Measurements from ENCODE around the gene ITGA11. TPM values are rescaled to one million over a fixed set of nuclear protein-coding genes. Genes with fewer than 3 reads are reported as not detected.

The ITGA11 gene
- total RNA-seq, 1 donor from 2014 or later, result 2.0 TPM

- FAIRE-seq (no peak), DNase-seq (ENCODE audit: low spot score in 2 of 2) (peak in 1 of 2 donors; percentile 24)
Measured at GRCh38 chr15:68364028-68364659, 67.8 kb downstream of the ITGA11 start.

DNA sequence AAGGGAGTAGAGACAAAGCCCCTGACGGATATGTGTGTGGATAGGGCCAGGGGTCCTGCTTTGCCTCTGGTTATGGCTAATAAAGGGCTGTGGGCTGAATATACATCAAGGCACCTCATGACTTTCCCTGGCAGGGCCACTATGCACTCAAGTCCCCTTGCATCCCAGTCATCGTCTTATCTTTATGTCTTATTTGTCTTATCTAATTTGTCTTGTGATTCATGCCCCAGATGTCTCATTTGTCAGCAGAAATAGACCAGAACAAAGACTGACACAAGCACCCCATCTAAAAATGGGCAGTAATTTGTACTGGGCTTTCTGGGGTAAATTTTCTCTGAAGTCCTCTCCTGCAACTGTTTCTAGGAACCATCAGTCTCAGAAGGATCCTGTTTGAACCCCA is 68.6 kb downstream of the ITGA11 start:
- FAIRE-seq, result no peak

GRCh38 chr15:68362537-68363126 is 69.3 kb downstream of the ITGA11 start:
- DNase-seq (ENCODE audit: low spot score in 2 of 2) (no peak), FAIRE-seq (no peak)

More for the DNA sequence above, 68.6 kb downstream of the ITGA11 start:
- no peak for DNase-seq (ENCODE audit: low spot score in 2 of 2)

DNA sequence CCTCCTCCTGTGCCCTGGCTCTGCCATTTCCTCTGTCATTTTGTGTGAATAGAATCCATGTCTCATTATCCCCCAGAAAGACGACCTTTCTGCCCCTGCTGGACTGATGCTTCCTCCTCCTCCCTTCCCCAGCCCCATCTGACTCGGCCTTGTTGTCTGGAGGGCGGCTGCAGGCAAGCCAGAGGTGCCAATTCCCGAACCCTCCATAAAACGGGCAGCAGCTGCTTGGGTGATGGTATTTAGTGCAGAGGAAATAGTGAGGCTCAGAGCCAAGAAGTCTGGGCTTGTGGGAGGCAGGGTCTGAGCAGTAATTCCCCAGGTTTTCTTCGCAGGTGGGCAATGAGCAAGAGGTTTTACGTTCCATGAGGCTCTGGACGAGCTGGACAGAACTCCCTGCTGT is 71.2 kb downstream of the ITGA11 start:
- DNase-seq (ENCODE audit: low spot score in 2 of 2), result no peak
- no peak for FAIRE-seq

DNA sequence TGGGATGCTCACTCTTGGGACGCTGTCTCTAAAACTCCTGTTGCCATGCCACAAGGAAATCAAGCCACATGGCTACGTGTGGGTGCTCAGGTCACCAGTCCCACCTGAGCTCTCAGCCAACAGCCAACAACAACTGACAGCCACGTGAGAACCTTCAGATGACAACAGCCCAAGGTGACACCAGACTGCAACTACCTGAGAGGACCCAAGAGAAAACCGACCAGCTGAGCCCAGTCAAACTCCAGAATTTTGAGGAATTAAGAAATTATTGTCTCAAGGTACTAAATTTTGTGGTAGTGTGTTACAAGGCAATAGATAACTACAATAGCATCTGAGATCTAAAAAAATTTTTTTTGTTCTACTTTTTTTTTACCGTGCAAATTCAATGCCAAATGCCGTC is 75.2 kb downstream of the ITGA11 start:
- FAIRE-seq (no peak), DNase-seq (ENCODE audit: low spot score in 2 of 2) (no peak)

GRCh38 chr15:68354923-68355322 is 77.0 kb downstream of the ITGA11 start:
- no peak for DNase-seq (ENCODE audit: low spot score in 2 of 2)
- FAIRE-seq, result no peak

GRCh38 chr15:68354268-68354667 is 77.7 kb downstream of the ITGA11 start:
- DNase-seq (ENCODE audit: low spot score in 2 of 2), result no peak
- no peak for FAIRE-seq

DNA sequence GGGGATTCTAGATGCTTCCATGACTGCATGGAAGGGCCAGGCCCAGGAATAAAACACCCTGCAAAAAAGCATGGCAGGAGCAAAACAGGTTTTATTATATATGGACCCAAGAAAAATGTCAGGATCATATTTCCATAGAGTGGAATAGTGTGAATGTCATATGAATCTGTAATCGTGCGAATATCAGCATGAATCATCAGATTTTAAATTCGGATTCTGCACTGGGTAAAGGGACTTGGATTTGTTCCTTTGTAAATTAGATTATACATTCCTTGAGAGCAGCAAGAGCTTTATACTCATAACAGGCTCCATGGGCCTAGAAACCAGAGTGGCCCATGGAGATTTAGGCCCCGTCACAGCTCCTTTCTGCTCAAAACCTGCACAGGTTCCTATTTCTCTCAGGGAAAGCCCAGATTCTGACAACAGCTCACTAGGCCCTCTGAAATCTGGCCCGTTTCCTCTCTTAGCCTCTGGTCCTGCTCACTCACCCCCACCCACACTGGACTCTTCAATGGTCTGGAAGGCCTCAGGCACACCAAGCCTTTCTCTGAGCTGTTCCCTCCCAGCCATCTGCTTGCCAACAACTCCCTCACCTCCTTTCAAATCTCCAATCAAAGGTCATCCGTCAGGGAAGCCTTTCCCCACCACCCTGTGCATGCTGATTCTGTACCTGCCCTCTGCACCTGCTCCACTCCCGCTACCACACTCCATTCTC is 78.4 kb downstream of the ITGA11 start:
- no peak for FAIRE-seq
- DNase-seq (ENCODE audit: low spot score in 2 of 2), result no peak

DNA sequence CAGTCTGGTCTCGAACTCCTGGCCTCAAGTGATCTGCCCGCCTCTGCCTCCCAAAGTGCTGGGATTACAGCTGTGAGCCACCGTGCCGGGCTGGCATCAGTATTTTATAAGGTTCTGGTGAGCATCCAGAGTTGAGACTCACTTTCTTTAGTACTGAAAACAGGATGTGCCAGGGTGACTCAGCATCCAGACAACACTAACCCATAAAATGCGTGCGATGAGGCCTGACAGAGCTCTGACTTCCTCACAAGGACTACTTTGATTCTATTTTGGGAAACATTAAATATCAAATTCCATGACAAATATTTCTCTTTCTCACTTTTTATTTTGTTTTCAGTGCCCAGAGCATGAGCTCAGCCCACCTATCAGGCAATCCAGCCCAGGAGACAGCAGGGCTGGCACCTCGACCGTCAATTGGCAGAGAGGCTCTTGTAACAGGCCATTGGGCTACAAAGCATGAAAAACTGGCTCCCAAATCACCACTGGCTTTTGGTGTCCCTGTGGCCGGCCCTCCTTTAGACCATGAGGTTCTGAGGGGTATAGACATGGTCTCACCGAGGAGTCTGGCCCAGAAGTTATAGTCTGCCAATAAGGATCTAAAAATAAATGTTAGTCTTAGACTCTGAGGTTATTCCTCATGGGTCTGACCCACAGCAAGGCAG is 79.4 kb downstream of the ITGA11 start:
- FAIRE-seq (no peak), DNase-seq (ENCODE audit: low spot score in 2 of 2) (no peak)

GRCh38 chr15:68349151-68349550 is 82.8 kb downstream of the ITGA11 start:
- DNase-seq (ENCODE audit: low spot score in 2 of 2) (no peak), FAIRE-seq (no peak)

GRCh38 chr15:68348606-68349005 is 83.4 kb downstream of the ITGA11 start:
- DNase-seq (ENCODE audit: low spot score in 2 of 2), result no peak
- no peak for FAIRE-seq

GRCh38 chr15:68348081-68348480 is 83.9 kb downstream of the ITGA11 start:
- DNase-seq (ENCODE audit: low spot score in 2 of 2) (no peak), FAIRE-seq (no peak)

- FAIRE-seq, result no peak
Measured at GRCh38 chr15:68347392-68347791, 84.6 kb downstream of the ITGA11 start.

GRCh38 chr15:68346979-68347378 is 85.0 kb downstream of the ITGA11 start:
- no peak for FAIRE-seq

More at GRCh38 chr15:68347392-68347791, 84.6 kb downstream of the ITGA11 start:
- no peak for DNase-seq (ENCODE audit: low spot score in 2 of 2)

DNA sequence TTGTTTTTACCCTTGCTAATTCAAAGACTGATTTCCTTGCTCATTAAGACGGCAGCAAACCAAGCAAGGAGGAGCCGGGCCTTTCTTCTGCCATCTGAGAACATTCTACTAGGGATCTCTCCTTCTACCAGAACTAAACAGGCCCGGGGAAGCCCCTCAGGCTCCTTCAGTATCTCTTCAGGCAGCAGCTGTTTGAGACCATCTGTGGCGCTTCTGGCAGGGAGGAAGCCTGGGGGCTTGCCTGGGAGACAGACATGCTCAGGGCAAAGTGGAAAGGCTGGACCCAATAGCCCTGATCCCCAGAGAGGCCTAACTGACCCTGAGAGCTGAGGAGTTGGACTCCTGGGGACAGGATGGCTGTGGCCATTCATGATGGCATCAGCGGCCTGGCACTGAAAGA is 86.5 kb downstream of the ITGA11 start:
- no peak for FAIRE-seq
- no peak for DNase-seq (ENCODE audit: low spot score in 2 of 2)

More at GRCh38 chr15:68346979-68347378, 85.0 kb downstream of the ITGA11 start:
- no peak for DNase-seq (ENCODE audit: low spot score in 2 of 2)

DNA sequence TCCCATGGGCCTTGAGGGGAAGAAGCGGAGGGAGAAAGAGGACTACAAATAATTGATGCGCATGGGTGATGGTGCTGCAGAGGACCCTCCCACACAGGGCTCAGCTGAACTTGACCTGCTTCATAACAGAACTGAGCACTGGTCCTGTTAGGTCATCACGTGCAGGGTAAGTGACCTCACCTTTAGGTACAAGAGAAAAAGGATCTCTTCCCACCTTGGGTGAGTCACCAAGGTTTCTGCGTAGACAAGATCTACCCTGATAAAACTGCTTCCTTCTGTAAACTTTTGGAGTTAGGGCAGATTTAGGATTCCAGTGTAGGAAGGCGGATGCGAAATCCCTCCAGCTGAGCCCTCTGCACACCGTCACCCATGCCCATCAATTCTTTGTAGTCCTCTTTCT is 87.4 kb downstream of the ITGA11 start:
- no peak for DNase-seq (ENCODE audit: low spot score in 2 of 2)
- FAIRE-seq, result no peak

GRCh38 chr15:68343579-68344225 is 88.3 kb downstream of the ITGA11 start:
- no peak for FAIRE-seq

DNA sequence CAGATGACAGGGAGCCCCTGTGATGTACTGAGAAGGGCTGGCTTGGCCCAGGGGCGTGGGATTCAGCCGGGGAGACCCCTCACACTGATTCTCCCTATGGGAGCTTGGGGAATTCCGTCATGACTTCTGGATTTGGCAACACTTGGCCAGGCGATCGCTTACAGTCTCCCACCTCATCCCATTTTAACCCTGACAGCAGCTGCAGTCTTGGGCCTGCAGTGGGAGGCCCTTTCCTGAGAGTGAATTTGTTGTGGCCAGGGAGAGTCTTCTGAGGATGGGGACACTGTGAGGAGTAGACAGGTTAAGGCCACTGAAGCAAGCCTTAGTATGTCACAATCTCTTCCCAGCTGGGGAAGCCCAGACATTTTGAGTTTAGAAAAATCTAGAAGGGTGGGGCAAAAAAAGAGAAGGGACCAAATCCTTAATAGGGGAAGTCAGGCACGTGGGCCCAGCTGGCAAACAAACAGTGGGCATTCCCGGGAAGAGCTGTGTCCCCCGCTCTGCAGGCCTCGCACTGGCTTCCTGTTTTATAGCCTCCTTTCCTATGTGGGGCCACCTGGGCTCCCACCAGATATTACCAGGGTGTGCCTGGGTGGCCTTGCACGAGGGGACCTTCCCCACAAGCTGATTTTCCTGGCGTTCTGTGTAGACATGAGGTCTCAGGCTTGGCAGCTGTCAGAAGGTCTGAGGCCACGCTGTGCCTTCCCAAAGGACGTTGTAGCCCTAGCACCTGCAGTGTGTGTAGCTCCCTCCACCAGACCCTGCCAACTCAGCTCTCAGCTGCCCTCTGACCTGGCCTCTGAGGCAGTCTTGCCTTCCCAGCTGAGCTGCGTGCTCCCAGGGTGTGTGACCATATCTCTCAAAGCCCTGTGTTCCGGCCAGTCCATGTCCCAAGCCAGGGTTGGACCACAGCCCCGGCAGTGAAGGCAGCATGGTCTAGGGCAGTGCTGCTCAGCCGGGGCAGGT is 89.9 kb downstream of the ITGA11 start:
- DNase-seq (ENCODE audit: low spot score in 2 of 2) (no peak), FAIRE-seq (no peak)

More at GRCh38 chr15:68343579-68344225, 88.3 kb downstream of the ITGA11 start:
- no peak for DNase-seq (ENCODE audit: low spot score in 2 of 2)

Data from frontal cortex (tissue), 4 donors.